ENCODE data around the gene SEPTIN8.

GRCh38 chr5:132764671-132765238 lies 12.3 kb downstream of the SEPTIN8 start:
- TF ChIP-seq CTCF (IDR thresholded peaks at IDR 0.05; ENCODE audit: insufficient read depth, low read length, poor library complexity, severe bottlenecking) (no peak), EZH2phosphoT487 (conservative IDR thresholded peaks at IDR 0.05; ENCODE audit: low read length) (no peak)
